BLaER1 (cell line): ENCODE data around the gene CRHR1.
A peak's percentile ranks its signal among the peaks of the same experiment; 100 is the strongest.

Source experiments
- H3K27ac ChIP-seq: shearing (Covaris generic); formaldehyde crosslinking; 2 replicates; pipeline ENCODE4 v1.8.1; 2022
- H3K27me3 ChIP-seq: shearing (Covaris generic); formaldehyde crosslinking; 2 replicates; pipeline ENCODE4 v1.8.1; 2022
- H3K36me3 ChIP-seq: shearing (Covaris generic); formaldehyde crosslinking; 2 replicates; pipeline ENCODE4 v1.8.1; 2022
- H3K4me1 ChIP-seq: shearing (Covaris generic); formaldehyde crosslinking; 2 replicates; pipeline ENCODE4 v1.8.1; 2022
- H3K4me2 ChIP-seq: shearing (Covaris generic); formaldehyde crosslinking; 2 replicates; pipeline ENCODE4 v1.8.1; 2022
- H3K4me3 ChIP-seq: shearing (Covaris generic); formaldehyde crosslinking; 2 replicates; pipeline ENCODE4 v1.8.1; 2022
- H3K9ac ChIP-seq: shearing (Covaris generic); formaldehyde crosslinking; 2 replicates; pipeline ENCODE4 v1.8.1; 2022
- H3K9me3 ChIP-seq: shearing (Covaris generic); formaldehyde crosslinking; 2 replicates; pipeline ENCODE4 v1.8.1; 2022
- H4K20me1 ChIP-seq: shearing (Covaris generic); formaldehyde crosslinking; 2 replicates; pipeline ENCODE4 v1.8.1; 2022
- Cebpa-rat ChIP-seq: shearing (Covaris generic); IDR thresholded peaks from 2 replicates; pipeline ENCODE4 v1.8.1; 2022

CRHR1 gene

GRCh38 chr17:45869676-45870341 is 85.7 kb downstream of the CRHR1 start:
- H3K4me2 ChIP-seq = peak overlapping the region; percentile 12; the same call in 1 of the 2 replicates

GRCh38 chr17:45870342-45870974 is 86.3 kb downstream of the CRHR1 start:
- 0 out of 2 replicates have a peak overlapping the region, but pooled peaks have one; percentile 12 for H3K4me2 ChIP-seq
- no peaks in the 10 kb centered on the region for H3K36me3 ChIP-seq
- no peak overlapping the region for H3K4me3 ChIP-seq
- no peak overlapping the region for H3K9ac ChIP-seq
- no peak overlapping the region for H3K27ac ChIP-seq
- no peak for TF ChIP-seq Cebpa-rat
- no peaks in the 10 kb centered on the region for H4K20me1 ChIP-seq
- no peaks in the 10 kb centered on the region for H3K27me3 ChIP-seq
- no peaks in the 10 kb centered on the region for H3K9me3 ChIP-seq
- H3K4me1 ChIP-seq = peaks cover 20% of the 10 kb centered on the region

More at GRCh38 chr17:45869676-45870341, 85.7 kb downstream of the CRHR1 start:
- TF ChIP-seq Cebpa-rat = no peak
- Histone ChIP-seq H3K27me3 (no peaks in the 10 kb centered on the region), H3K4me1 (peaks cover 20% of the 10 kb centered on the region), H3K4me3 (no peak overlapping the region), H3K9ac (no peak overlapping the region), H3K9me3 (no peaks in the 10 kb centered on the region), H3K27ac (no peak overlapping the region), H4K20me1 (no peaks in the 10 kb centered on the region), H3K36me3 (no peaks in the 10 kb centered on the region)

DNA sequence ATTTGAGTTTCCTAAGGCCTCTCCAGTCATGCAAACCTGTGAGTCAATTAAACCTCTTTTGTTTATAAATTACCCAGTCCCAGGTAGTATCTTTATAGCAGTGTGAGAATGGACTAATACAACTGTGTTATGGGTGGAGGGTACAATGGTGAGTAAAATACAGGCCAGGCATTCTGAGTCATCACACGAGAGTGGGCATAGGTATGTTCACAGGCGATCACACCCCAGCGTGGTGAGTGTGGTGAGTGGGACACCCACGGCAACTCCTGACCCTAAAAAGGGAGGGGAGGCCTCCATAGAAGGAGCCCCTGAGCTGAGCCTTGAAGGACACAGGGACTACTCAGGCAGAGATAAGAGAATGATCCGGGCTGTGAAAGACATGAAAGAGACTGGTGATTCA is 87.6 kb downstream of the CRHR1 start:
- Histone ChIP-seq H3K4me3 (no peak overlapping the region), H3K4me2 (no peak overlapping the region), H3K4me1 (peaks cover 20% of the 10 kb centered on the region), H4K20me1 (no peaks in the 10 kb centered on the region), H3K27ac (no peak overlapping the region), H3K9ac (no peak overlapping the region), H3K27me3 (no peaks in the 10 kb centered on the region), H3K36me3 (no peaks in the 10 kb centered on the region), H3K9me3 (no peaks in the 10 kb centered on the region)
- no peak for TF ChIP-seq Cebpa-rat

DNA sequence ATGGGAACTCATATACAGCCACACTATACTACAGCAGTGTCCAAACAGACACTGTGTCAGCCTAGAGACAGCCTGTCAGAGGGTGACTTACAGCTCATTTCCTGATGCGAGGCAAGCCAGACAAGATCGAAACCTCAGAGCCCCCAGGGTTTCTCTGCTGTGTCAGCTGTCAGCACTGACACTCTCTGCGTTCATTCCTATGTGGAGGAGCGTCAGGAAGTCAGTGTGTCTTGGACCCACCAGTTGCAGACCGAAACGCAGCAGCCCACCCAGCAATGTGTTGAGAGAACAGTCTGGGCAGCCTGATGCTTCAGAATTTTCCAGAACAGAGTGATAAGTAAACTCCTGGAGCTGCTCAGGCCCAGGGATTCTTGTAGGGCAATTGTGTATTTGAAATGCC is 89.6 kb downstream of the CRHR1 start:
- H3K27me3 ChIP-seq = no peaks in the 10 kb centered on the region
- peaks cover 20% of the 10 kb centered on the region for H3K4me1 ChIP-seq
- H3K36me3 ChIP-seq = no peaks in the 10 kb centered on the region
- H3K9me3 ChIP-seq = no peaks in the 10 kb centered on the region
- no peak overlapping the region for H3K4me3 ChIP-seq
- TF ChIP-seq Cebpa-rat = no peak
- no peak overlapping the region; the same call in 1 of the 2 replicates for H3K9ac ChIP-seq
- no peak overlapping the region for H3K27ac ChIP-seq
- peak overlapping the region; percentile 36; the same call in 1 of the 2 replicates for H3K4me2 ChIP-seq
- H4K20me1 ChIP-seq = no peaks in the 10 kb centered on the region

- Histone ChIP-seq H3K36me3 (no peaks in the 10 kb centered on the region), H4K20me1 (no peaks in the 10 kb centered on the region), H3K27ac (no peak overlapping the region), H3K27me3 (no peaks in the 10 kb centered on the region), H3K9ac (no peak overlapping the region; the same call in 1 of the 2 replicates), H3K9me3 (no peaks in the 10 kb centered on the region), H3K4me1 (peaks cover 20% of the 10 kb centered on the region), H3K4me3 (no peak overlapping the region), H3K4me2 (peak overlapping the region; percentile 36; the same call in 1 of the 2 replicates)
- no peak for TF ChIP-seq Cebpa-rat
Measured at GRCh38 chr17:45874151-45874550, 90.0 kb downstream of the CRHR1 start.

GRCh38 chr17:45876539-45876938 is 92.4 kb downstream of the CRHR1 start:
- no peak for TF ChIP-seq Cebpa-rat
- Histone ChIP-seq H3K4me1 (peaks cover 12% of the 10 kb centered on the region), H3K4me3 (no peak overlapping the region), H3K27ac (no peak overlapping the region), H3K4me2 (no peak overlapping the region), H3K9ac (no peak overlapping the region), H3K36me3 (no peaks in the 10 kb centered on the region), H3K9me3 (no peaks in the 10 kb centered on the region), H3K27me3 (no peaks in the 10 kb centered on the region), H4K20me1 (no peaks in the 10 kb centered on the region)

- no peaks in the 10 kb centered on the region for H3K36me3 ChIP-seq
- no peak overlapping the region for H3K4me2 ChIP-seq
- peaks cover 12% of the 10 kb centered on the region for H3K4me1 ChIP-seq
- H3K27ac ChIP-seq = no peak overlapping the region
- H3K27me3 ChIP-seq = no peaks in the 10 kb centered on the region
- no peak for TF ChIP-seq Cebpa-rat
- H3K9me3 ChIP-seq = no peaks in the 10 kb centered on the region
- H3K9ac ChIP-seq = no peak overlapping the region
- no peak overlapping the region for H3K4me3 ChIP-seq
- no peaks in the 10 kb centered on the region for H4K20me1 ChIP-seq
Measured at GRCh38 chr17:45877467-45877866, 93.3 kb downstream of the CRHR1 start.

DNA sequence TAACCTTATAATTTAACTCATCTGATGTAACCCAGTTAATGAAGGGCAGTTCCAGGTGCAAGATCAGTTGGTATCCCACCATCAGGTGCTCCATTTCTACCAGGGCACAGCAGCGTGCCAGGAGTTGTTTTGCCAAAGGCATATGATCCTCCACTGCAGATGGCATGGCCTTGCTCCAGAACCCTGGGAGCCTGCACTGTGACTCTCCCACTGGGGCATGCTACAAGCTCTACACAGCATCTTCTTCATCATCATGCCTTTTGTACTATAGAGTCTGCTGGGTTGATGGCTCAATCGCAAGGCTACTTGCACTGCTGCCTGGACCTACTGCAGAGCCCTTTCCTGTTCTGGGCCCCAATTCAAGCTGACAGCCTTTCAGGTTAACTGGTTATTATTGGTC is 98.9 kb downstream of the CRHR1 start:
- H3K9me3 ChIP-seq = no peaks in the 10 kb centered on the region
- H4K20me1 ChIP-seq = no peaks in the 10 kb centered on the region
- H3K4me2 ChIP-seq = no peak overlapping the region
- H3K9ac ChIP-seq = no peak overlapping the region
- no peaks in the 10 kb centered on the region for H3K36me3 ChIP-seq
- TF ChIP-seq Cebpa-rat = no peak
- no peaks in the 10 kb centered on the region; the same call in 1 of the 2 replicates for H3K4me1 ChIP-seq
- H3K27ac ChIP-seq = no peak overlapping the region
- no peak overlapping the region for H3K4me3 ChIP-seq
- H3K27me3 ChIP-seq = no peaks in the 10 kb centered on the region
